SK-N-SH treated with all-trans-retinoic acid at 6 μM for 48 hours (cell line): ENCODE data around the gene ITGA5.

ENCODE experiments used
- ATAC-seq: fragments of 200-7000 bp; cut with Tn5 transposase; 3 replicates; pipeline ENCODE4 v1.9.1; 2020; ENCODE audit warnings: mild to moderate bottlenecking, moderate library complexity
- ARNTL ChIP-seq: fragments of 450-650 bp; formaldehyde crosslinking; IDR thresholded peaks from 2 replicates; pipeline ENCODE4 v1.5.0; 2020; ENCODE audit warnings: low read depth, mild to moderate bottlenecking, moderate library complexity, borderline replicate concordance
- BACH2 ChIP-seq: fragments of 250-450 bp; sonication (Bioruptor Pico); IDR thresholded peaks from 2 replicates; pipeline ENCODE4 v1.9.0; 2021; ENCODE audit warnings: mild to moderate bottlenecking, borderline replicate concordance
- CSDC2 ChIP-seq: fragments of 250-450 bp; sonication (Bioruptor Pico); IDR thresholded peaks from 2 replicates; pipeline ENCODE4 v1.5.0; 2020; ENCODE audit warnings: mild to moderate bottlenecking, moderate library complexity
- ESRRG ChIP-seq: fragments of 250-450 bp; sonication (Bioruptor Pico); IDR thresholded peaks from 2 replicates; pipeline ENCODE4 v1.6.1; 2021; ENCODE audit warnings: mild to moderate bottlenecking
- GLIS3 ChIP-seq: fragments of 250-450 bp; sonication (Bioruptor Pico); IDR thresholded peaks from 2 replicates; pipeline ENCODE4 v1.5.0; 2020; ENCODE audit warnings: mild to moderate bottlenecking, moderate library complexity
- ISL1 ChIP-seq: fragments of 250-450 bp; sonication (Bioruptor Pico); IDR thresholded peaks from 2 replicates; pipeline ENCODE4 v2.1.2; 2022; ENCODE audit warnings: mild to moderate bottlenecking, moderate library complexity
- OSR1 ChIP-seq: fragments of 250-450 bp; sonication (Bioruptor Pico); IDR thresholded peaks from 2 replicates; pipeline ENCODE4 v1.8.0; 2022; ENCODE audit warnings: moderate library complexity, mild to moderate bottlenecking, inconsistent platforms
- PPARA ChIP-seq: fragments of 250-450 bp; sonication (Bioruptor Pico); IDR thresholded peaks from 2 replicates; pipeline ENCODE4 v1.5.0; 2020; ENCODE audit warnings: mild to moderate bottlenecking, borderline replicate concordance
- SNAI2 ChIP-seq: fragments of 250-450 bp; sonication (Bioruptor Pico); IDR thresholded peaks from 2 replicates; pipeline ENCODE4 v1.5.0; 2020; ENCODE audit warnings: mild to moderate bottlenecking, moderate library complexity
- TCF4 ChIP-seq: fragments of 250-450 bp; sonication (Bioruptor Pico); IDR thresholded peaks from 2 replicates; pipeline ENCODE4 v1.8.0; 2021; ENCODE audit warnings: mild to moderate bottlenecking, moderate library complexity, borderline replicate concordance
- TOX ChIP-seq: fragments of 250-450 bp; sonication (Bioruptor Pico); IDR thresholded peaks from 2 replicates; pipeline ENCODE4 v1.8.0; 2021; ENCODE audit warnings: mild to moderate bottlenecking, moderate library complexity, borderline replicate concordance
- ZC3H10 ChIP-seq: fragments of 250-450 bp; sonication (Bioruptor Pico); IDR thresholded peaks from 2 replicates; pipeline ENCODE4 v1.5.1; 2021; ENCODE audit warnings: mild to moderate bottlenecking, moderate library complexity
- ZFP3 ChIP-seq: fragments of 250-450 bp; sonication (Bioruptor Pico); IDR thresholded peaks from 2 replicates; pipeline ENCODE4 v1.5.0; 2020; ENCODE audit warnings: mild to moderate bottlenecking, moderate library complexity
- ZFP30 ChIP-seq: fragments of 450-650 bp; formaldehyde crosslinking; IDR thresholded peaks from 2 replicates; pipeline ENCODE4 v1.5.0; 2022; ENCODE audit warnings: mild to moderate bottlenecking, moderate library complexity
- ZNF565 ChIP-seq: fragments of 450-650 bp; formaldehyde crosslinking; conservative IDR thresholded peaks from 2 replicates; pipeline ENCODE4 v1.5.0; 2020; ENCODE audit warnings: low read depth, mild to moderate bottlenecking, moderate library complexity
- ZNF70 ChIP-seq: fragments of 450-650 bp; formaldehyde crosslinking; IDR thresholded peaks from 2 replicates; pipeline ENCODE4 v1.5.0; 2020; ENCODE audit warnings: mild to moderate bottlenecking, moderate library complexity
- ZNF8 ChIP-seq: fragments of 450-650 bp; formaldehyde crosslinking; IDR thresholded peaks from 2 replicates; pipeline ENCODE4 v1.5.0; 2020; ENCODE audit warnings: mild to moderate bottlenecking, moderate library complexity
- TF ChIP-seq, protein P1 (sequence below): fragments of 250-450 bp; sonication (Bioruptor Pico); IDR thresholded peaks from 2 replicates; pipeline ENCODE4 v1.5.1; 2020; ENCODE audit warnings: low read depth, mild to moderate bottlenecking, moderate library complexity
- TF ChIP-seq, protein P2 (sequence below): fragments of 250-450 bp; sonication (Bioruptor Pico); IDR thresholded peaks from 2 replicates; pipeline ENCODE4 v1.8.0; 2021; ENCODE audit warnings: low read depth, mild to moderate bottlenecking, moderate library complexity, borderline replicate concordance
- TF ChIP-seq, protein P3 (sequence below): fragments of 250-450 bp; sonication (Bioruptor Pico); IDR thresholded peaks from 2 replicates; pipeline ENCODE4 v1.8.0; 2020; ENCODE audit warnings: mild to moderate bottlenecking, moderate library complexity, borderline replicate concordance
- TF ChIP-seq, protein P4 (sequence below): fragments of 250-450 bp; sonication (Bioruptor Pico); IDR thresholded peaks from 2 replicates; pipeline ENCODE4 v1.5.0; 2020; ENCODE audit warnings: mild to moderate bottlenecking, moderate library complexity

Gene ITGA5

DNA sequence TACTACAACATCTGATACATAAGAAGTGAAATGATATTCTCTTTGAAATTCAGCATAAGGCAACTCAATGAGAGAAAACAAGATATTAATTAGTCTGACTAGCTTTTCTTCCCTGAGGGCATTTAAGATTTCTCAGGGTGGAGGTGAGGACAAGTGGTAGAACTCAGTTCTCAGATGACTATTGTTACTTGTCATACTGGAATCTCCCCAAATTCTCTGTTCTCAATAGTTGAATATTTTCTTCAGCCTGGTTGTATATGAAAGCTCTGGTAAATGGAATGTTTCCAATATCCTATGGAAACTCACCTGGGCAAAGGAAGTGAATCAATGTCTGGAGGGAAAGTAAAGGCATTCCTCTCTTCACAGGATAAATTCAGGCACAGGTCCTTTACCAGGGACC, 18.2 kb upstream of the ITGA5 start:
- ATAC-seq = no peak
- TF ChIP-seq PPARA (CRISPR knock-in tag) = no peak
- TF ChIP-seq, protein P1, sequence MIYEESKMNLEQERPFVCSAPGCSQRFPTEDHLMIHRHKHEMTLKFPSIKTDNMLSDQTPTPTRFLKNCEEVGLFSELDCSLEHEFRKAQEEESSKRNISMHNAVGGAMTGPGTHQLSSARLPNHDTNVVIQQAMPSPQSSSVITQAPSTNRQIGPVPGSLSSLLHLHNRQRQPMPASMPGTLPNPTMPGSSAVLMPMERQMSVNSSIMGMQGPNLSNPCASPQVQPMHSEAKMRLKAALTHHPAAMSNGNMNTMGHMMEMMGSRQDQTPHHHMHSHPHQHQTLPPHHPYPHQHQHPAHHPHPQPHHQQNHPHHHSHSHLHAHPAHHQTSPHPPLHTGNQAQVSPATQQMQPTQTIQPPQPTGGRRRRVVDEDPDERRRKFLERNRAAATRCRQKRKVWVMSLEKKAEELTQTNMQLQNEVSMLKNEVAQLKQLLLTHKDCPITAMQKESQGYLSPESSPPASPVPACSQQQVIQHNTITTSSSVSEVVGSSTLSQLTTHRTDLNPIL (CRISPR knock-in tag) = no peak
- TF ChIP-seq CSDC2 (CRISPR knock-in tag) = no peak
- no peak for TF ChIP-seq ZFP30 (CRISPR knock-in tag)
- no peak for TF ChIP-seq ZFP3 (CRISPR knock-in tag)

DNA sequence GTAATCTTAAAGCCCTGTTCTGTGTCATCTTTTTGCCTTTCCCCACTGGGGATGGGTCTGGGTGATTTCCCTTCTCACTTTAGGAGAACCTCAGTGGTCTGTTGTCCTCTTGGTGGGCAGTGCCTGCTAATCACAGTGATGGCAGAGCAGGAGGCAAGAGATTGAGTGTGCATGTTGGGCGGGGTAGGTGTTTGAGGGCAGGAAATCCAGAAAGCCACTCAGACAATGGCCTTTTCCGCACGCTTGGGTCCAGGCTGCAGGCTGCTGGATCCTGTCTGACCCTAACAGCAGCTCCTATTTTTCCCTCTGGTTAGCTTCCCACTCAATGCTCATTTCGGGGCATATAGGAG, 13.7 kb upstream of the ITGA5 start:
- TF ChIP-seq ISL1 (CRISPR knock-in tag) = no peak
- TF ChIP-seq TOX (CRISPR knock-in tag) = no peak
- no peak for TF ChIP-seq CSDC2 (CRISPR knock-in tag)
- TF ChIP-seq ZFP3 (CRISPR knock-in tag) = no peak
- no peak for TF ChIP-seq ZFP30 (CRISPR knock-in tag)
- no peak for TF ChIP-seq OSR1 (CRISPR knock-in tag)
- ATAC-seq = no peak

DNA sequence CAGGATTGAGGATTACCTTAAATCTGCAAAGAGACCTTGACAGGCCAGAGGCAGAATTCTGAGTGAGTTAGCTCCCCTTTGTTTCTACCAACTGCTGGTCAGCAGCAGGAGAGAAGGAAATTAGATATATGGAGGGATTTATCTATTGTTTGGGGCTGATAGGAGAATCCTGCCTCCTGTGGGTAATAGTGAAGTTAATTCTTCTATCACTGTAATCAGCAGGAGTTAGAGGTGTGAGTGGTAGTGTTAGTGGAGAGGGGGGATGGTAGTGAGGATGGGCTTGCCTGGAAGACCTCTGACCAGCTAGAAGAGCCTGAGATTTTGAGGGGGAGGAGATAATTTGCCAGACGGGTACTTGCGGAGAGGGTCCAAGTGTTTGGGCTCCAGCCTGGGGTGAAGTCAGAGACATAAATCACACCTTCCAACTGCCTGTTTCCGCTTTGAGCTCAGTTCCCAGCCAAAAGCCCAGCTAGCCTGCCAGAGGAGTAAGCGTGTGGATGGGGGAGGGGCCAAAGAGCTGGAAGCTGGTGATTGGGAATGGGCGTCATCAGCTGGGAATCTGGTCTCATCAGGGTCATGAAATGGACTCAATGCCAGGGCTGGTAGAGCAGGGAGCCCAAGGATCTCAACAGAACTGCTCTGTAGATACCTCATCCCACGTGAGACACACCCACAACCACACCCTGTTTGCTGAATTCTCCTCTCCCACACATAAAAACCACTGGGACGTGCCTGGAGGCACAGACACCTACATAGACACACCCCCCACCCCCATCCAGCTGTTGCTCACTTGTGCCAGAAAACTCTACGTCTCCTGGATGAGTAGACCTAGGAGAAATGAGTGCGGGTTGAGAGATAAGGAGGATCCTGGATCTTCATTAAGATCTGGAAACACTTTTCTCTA, 13.1 kb upstream of the ITGA5 start:
- no peak; the same call in 1 of the 3 replicates for ATAC-seq

DNA sequence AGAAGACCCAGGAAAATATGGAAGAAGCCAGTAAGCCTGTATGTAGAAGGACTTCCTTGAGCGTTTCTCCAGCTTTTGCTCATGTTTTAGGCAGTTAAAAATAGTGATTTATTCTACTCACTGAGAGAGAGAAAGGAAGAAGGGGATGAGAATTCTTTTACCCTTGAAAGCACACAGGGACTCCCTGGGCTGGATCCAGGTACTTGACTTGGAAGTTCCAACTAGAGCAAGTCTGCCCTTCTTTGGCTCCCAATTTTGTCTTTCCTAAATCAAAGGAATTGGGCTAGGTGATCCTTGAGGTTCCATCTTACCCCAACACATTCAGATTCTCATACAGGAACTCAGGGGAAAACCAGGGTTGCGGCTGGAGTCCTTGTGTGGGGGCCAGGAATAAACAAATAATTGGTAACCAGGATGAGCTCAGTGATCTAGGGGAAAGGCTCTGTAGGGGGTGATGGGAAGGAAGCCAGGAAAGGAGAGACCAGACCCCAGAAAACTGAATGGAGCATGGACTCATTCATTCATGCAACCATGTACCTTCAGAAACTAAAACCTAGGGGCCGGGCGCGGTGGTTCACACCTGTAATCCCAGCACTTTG, 11.5 kb upstream of the ITGA5 start:
- TF ChIP-seq PPARA (CRISPR knock-in tag) (no peak), ZFP3 (CRISPR knock-in tag) (no peak), ESRRG (CRISPR knock-in tag) (no peak), BACH2 (CRISPR knock-in tag) (no peak), ZFP30 (CRISPR knock-in tag) (no peak), ISL1 (CRISPR knock-in tag) (no peak), ZNF70 (CRISPR knock-in tag) (no peak), SNAI2 (no peak), GLIS3 (CRISPR knock-in tag) (no peak), OSR1 (CRISPR knock-in tag) (no peak), ZC3H10 (no peak)
- TF ChIP-seq, protein P2, sequence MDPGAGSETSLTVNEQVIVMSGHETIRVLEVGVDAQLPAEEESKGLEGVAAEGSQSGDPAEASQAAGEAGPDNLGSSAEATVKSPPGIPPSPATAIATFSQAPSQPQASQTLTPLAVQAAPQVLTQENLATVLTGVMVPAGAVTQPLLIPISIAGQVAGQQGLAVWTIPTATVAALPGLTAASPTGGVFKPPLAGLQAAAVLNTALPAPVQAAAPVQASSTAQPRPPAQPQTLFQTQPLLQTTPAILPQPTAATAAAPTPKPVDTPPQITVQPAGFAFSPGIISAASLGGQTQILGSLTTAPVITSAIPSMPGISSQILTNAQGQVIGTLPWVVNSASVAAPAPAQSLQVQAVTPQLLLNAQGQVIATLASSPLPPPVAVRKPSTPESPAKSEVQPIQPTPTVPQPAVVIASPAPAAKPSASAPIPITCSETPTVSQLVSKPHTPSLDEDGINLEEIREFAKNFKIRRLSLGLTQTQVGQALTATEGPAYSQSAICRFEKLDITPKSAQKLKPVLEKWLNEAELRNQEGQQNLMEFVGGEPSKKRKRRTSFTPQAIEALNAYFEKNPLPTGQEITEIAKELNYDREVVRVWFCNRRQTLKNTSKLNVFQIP (CRISPR knock-in tag) = no peak
- TF ChIP-seq, protein P3, sequence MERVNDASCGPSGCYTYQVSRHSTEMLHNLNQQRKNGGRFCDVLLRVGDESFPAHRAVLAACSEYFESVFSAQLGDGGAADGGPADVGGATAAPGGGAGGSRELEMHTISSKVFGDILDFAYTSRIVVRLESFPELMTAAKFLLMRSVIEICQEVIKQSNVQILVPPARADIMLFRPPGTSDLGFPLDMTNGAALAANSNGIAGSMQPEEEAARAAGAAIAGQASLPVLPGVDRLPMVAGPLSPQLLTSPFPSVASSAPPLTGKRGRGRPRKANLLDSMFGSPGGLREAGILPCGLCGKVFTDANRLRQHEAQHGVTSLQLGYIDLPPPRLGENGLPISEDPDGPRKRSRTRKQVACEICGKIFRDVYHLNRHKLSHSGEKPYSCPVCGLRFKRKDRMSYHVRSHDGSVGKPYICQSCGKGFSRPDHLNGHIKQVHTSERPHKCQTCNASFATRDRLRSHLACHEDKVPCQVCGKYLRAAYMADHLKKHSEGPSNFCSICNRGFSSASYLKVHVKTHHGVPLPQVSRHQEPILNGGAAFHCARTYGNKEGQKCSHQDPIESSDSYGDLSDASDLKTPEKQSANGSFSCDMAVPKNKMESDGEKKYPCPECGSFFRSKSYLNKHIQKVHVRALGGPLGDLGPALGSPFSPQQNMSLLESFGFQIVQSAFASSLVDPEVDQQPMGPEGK (CRISPR knock-in tag) = no peak
- TF ChIP-seq, protein P1 (CRISPR knock-in tag) = no peak
- TF ChIP-seq, protein P4, sequence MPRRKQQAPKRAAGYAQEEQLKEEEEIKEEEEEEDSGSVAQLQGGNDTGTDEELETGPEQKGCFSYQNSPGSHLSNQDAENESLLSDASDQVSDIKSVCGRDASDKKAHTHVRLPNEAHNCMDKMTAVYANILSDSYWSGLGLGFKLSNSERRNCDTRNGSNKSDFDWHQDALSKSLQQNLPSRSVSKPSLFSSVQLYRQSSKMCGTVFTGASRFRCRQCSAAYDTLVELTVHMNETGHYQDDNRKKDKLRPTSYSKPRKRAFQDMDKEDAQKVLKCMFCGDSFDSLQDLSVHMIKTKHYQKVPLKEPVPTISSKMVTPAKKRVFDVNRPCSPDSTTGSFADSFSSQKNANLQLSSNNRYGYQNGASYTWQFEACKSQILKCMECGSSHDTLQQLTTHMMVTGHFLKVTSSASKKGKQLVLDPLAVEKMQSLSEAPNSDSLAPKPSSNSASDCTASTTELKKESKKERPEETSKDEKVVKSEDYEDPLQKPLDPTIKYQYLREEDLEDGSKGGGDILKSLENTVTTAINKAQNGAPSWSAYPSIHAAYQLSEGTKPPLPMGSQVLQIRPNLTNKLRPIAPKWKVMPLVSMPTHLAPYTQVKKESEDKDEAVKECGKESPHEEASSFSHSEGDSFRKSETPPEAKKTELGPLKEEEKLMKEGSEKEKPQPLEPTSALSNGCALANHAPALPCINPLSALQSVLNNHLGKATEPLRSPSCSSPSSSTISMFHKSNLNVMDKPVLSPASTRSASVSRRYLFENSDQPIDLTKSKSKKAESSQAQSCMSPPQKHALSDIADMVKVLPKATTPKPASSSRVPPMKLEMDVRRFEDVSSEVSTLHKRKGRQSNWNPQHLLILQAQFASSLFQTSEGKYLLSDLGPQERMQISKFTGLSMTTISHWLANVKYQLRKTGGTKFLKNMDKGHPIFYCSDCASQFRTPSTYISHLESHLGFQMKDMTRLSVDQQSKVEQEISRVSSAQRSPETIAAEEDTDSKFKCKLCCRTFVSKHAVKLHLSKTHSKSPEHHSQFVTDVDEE (CRISPR knock-in tag) = no peak
- no peak for ATAC-seq

More for the DNA sequence above, 13.1 kb upstream of the ITGA5 start:
- TF ChIP-seq CSDC2 (CRISPR knock-in tag) (no peak), ZFP3 (CRISPR knock-in tag) (no peak), ZC3H10 (no peak), ZNF8 (CRISPR knock-in tag) (no peak), ZFP30 (CRISPR knock-in tag) (no peak), ESRRG (CRISPR knock-in tag) (no peak), ARNTL (no peak), GLIS3 (CRISPR knock-in tag) (no peak), ZNF70 (CRISPR knock-in tag) (no peak), ZNF565 (CRISPR knock-in tag) (no peak), ISL1 (CRISPR knock-in tag) (no peak), TOX (CRISPR knock-in tag) (no peak), PPARA (CRISPR knock-in tag) (no peak), TCF4 (CRISPR knock-in tag) (no peak)
- TF ChIP-seq, protein P2 (CRISPR knock-in tag) = no peak
